GM23338 (cell line): ENCODE measurements around the gene FAM83F.

Experiments used
- CREB1 ChIP-seq: fragments of 250-450 bp; sonication (Bioruptor Pico); IDR thresholded peaks from 2 replicates; pipeline ENCODE4 v1.5.0; 2020; ENCODE audit warnings: low read depth, mild to moderate bottlenecking, moderate library complexity
- CTCF ChIP-seq, 2 experiments: fragments of 200-600 bp in 1 of 2; sonication (generic) in 1 of 2; conservative IDR thresholded peaks; 2 replicates each; pipeline versions ENCODE4 v1.5.1 to v1.6.1; 2016 to 2017; ENCODE audit warnings: antibody characterized with exemption in 2 of 2, low read depth in 2 of 2, mild to moderate bottlenecking in 2 of 2, moderate library complexity in 1 of 2
- EZH2 ChIP-seq: fragments of 200-600 bp; sonication (generic); IDR thresholded peaks from one replicate; pipeline ENCODE4 v1.8.0; 2017; ENCODE audit warnings: antibody characterized with exemption, mild to moderate bottlenecking, low read depth; ENCODE audit not compliant: unreplicated experiment
- EZH2phosphoT487 ChIP-seq: fragments of 200-600 bp; sonication (generic); IDR thresholded peaks from one replicate; pipeline ENCODE4 v1.8.1; 2018; ENCODE audit warnings: antibody characterized with exemption; ENCODE audit not compliant: unreplicated experiment
- NANOG ChIP-seq: IDR thresholded peaks from 2 replicates; pipeline ENCODE4 v1.6.1; 2016; ENCODE audit warnings: antibody characterized with exemption, borderline replicate concordance
- POLR2AphosphoS5 ChIP-seq: IDR thresholded peaks from 2 replicates; pipeline ENCODE4 v1.6.1; 2016; ENCODE audit warnings: antibody characterized with exemption, low read depth
- REST ChIP-seq: IDR thresholded peaks from one replicate; pipeline ENCODE4 v1.6.1; 2018; ENCODE audit warnings: antibody characterized with exemption; ENCODE audit not compliant: unreplicated experiment
- STAT1 ChIP-seq: IDR thresholded peaks from one replicate; pipeline ENCODE4 v1.6.1; 2016; ENCODE audit warnings: antibody characterized with exemption; ENCODE audit not compliant: unreplicated experiment
- ZNF331 ChIP-seq: fragments of 250-450 bp; sonication (Bioruptor Pico); IDR thresholded peaks from 2 replicates; pipeline ENCODE4 v1.5.0; 2020; ENCODE audit warnings: low read depth, mild to moderate bottlenecking, moderate library complexity

DNA sequence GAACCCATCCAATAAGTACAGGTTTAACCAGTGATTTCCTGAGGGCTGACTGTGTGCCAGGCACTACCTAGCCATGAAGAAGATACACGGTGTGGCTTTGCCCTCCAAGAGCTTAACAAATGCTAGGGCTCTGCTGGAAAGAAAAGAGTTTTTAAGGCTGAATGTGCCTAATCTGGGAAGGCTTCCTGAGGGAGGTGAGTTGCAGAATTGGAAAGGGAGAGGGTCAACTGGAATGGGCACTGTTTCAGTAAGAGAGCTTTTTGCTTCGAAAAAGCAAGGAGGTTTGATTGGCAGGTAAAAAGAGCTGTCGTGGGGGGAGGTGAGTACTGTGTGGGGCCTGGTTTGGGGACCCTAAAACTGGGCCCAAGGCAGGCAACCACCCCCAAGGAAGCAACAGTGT is 2.7 kb downstream of the FAM83F start:
- TF ChIP-seq CTCF (conservative IDR thresholded peaks at IDR 0.05; ENCODE audit: low read depth in 2 of 2) (no peak), POLR2AphosphoS5 (no peak), REST (no peak), ZNF331 (CRISPR knock-in tag) (no peak), EZH2phosphoT487 (no peak), CREB1 (CRISPR knock-in tag) (no peak), EZH2 (no peak), STAT1 (no peak), NANOG (no peak)
